AG08396 (cell line): ENCODE data around the gene KRT2.

Experiments used
- DNase-seq: peaks from one replicate; pipeline ENCODE4 v3.0.0; 2012; ENCODE audit warnings: low spot score, mixed read lengths

The KRT2 gene

DNA sequence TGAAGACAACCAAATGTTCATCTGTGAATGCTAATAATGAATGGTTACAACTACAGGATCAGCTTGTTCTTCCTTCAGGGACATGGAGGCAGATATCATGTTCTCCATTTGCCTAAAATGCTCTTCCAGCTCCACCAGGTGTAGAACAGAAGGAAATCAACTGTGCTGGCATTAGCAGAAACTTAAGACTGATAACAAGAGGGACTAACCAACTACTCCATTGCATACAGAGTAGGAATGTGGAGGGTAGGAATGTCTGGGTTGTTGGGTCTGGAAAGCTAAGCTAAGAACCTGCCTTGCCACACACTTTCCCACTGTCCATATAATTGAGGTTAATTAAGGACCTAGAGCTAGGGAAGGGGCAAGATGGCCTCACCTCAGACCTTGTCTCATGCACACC is 11.4 kb upstream of the KRT2 start:
- no peak for DNase-seq

DNA sequence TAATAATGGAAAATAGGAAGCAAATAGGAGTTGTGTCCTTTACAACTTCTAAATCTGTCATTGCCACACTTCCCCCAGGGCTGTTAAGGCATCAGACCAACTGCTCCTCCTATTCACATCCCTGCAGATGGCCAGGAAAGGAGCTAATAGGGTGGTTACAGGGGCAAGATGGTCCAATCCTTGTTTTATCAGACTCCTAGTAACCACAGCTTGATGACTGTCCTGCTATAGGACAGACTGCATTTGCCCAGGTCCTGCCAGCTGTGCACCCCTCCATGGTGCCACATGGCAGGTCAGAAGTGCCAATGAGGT is 10.9 kb upstream of the KRT2 start:
- DNase-seq: no peak

DNA sequence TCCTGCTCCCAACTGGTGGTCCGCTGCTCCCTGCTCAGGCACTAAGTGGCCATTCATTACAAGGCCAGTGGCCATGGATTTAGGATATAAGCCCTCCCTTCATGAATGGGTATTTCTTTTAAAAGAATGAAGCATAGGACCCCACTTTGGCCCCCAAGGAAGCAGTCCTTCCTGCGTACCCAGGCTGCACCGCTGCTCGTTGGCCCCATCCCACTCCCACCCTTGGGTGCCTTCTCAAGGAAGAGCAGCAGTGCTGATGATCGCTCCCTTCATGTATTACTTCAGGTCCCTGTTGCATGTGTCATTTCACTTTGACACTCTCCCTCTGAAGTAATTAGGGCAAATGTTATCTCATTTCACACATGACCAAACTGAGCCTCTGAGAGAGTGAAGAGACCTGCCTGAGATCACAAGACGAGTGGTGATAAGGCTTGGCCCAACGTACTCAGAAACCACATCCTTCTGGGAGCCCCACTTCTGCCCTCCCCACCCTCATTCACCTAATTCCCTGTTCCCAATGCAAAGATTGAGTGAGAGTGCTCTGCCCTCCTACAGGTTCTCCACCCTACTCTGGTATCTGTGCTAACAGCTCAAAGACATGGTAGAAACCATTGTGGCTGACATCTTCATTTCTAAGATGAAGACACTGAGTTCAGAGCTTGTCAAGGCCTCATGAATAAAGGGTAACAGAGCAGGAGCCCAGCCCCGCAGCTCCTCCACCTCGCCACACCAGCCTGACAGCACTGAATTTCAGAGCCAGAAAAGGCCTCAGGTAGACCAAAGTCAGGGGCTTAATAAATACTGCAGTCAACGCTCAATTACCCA is 10.3 kb upstream of the KRT2 start:
- DNase-seq: no peak

GRCh38 chr12:52661668-52662067 is 9.7 kb upstream of the KRT2 start:
- DNase-seq: no peak

DNA sequence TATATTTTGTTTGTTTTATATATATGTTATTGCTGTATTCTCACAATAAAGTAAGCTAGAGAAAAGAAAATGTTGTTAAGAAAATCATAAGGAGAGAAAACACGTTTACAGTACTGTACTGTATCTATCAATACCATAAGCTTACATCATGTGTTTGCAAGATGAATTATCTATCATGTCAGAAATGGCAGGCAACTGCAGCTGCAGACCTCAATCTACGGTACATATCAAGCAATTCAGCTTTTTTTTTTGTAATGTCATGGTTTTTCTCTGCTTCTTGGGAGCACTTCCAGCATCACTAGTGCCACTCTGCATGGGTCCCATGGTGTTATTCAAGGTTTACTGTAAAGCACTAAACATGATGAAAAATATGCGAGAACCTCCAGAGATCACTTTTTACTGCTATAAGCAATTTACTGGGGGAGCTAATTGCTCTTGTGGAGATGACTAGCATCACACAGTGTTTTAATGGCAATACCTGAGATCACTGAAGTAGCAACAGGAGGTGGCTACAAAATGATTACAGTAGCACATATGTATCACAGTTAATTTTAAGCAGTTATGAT is 9.0 kb upstream of the KRT2 start:
- no peak for DNase-seq

- no peak for DNase-seq
These were observed 7.9 kb upstream of the KRT2 start for GRCh38 chr12:52659951-52660350.

DNA sequence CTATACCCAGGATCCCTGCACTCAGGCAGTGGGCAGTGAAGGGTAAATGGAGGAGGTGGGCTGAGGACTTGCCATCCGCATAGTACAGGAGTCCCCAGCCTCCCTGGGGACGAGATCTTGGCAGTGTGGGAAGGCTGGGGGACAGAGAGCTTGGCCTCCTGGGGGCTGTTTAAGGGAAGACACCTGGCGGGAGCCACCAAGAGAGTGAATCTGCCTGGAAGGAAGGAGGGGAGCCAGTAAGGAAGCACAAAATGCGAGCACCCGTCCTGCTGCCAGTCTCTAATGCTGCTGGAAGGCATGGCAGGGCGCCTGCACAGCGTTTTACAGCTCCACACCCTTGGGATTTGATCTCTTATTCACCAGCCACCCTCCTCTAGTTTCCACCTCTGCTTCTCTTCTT is 7.4 kb upstream of the KRT2 start:
- no peak for DNase-seq

DNA sequence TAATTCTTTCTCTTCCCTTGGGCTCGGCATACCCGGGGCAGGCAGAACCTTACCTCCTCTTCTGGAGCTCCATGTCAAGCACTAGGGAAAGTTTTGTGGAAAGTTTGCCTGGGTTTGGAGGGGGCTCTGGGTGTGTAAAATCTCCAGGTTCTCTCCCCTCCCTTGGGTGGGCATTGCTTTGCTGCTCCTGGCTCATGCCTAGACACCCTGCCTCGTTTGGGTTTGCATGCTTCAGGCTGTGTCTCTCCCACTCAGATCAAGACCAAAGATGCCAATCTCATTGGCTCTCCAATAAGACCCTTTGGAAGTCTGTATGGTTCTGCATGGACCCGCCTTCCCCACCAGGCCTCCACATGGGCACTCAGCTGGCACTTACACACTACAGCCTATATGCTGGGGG is 6.2 kb upstream of the KRT2 start:
- DNase-seq: no peak

GRCh38 chr12:52657250-52657902 is 5.4 kb upstream of the KRT2 start:
- no peak for DNase-seq

DNA sequence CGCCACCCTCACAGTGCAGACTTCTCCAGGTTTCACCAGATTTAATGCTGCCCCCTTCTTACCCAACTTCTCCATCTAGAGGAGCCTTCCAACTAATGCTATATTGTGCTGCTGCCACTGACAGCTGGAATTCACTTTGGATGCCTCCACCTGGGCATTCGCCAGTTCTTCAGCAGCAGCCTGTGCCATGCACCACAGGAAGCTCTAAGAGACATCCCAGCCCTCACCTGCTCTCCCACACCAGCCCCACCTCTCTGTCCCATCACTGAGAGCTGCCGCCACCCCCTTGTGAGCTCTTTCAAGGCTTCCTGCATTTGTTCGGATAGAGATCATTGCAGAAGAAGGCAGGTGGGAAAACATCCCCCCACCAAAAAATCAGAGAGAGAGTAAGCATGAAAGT is 4.6 kb upstream of the KRT2 start:
- DNase-seq: no peak

- no peak for DNase-seq
These were observed 3.7 kb upstream of the KRT2 start for GRCh38 chr12:52655720-52656124.

DNA sequence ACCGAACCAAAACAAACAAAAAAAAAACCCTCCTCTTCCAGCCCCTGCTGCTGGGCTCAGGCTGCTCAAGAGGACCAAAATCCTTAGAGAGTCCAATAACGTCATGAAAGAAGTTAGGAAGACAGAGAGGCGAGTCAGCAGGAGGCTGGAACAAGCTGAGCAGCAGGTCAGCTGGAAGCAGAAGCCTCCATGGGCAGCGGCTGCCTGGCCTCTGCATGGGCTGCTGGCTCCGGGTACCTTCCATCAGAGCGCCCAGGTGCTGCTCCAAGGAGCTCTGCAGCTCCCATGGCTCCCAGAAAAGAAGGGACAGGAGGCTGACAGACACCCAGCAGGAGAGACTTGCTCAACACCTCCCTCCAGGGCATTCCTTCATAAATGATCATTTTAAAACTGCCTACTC is 3.2 kb upstream of the KRT2 start:
- DNase-seq: no peak

DNA sequence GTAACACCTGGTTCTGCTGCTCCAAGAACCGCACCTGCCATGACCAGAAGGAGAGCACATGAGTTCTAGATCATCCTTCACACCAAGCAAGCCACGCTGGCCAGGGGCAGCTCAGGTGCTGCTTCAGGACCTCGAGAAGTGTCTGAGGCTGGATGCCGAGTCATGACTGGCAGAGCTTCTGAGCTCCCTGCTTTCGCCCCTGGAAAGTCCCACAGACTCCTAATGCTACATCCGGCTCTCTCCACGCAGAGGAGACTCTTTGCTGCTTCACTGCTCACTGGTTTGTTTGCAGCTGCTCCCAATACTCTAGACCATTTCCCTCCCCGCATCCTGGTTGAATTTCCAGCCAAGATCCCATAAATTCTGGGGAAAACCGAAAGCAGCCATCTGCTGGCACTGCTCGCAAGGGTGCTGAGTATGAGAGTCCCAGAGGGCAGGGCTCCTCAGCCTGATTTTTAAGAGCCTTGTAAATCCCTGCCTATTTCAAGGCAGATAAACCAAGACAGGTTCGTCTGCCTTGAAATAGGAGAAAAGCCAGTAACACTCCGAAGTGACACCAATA is 1.4 kb downstream of the KRT2 start:
- DNase-seq: no peak

GRCh38 chr12:52649066-52649465 is 2.9 kb downstream of the KRT2 start:
- no peak for DNase-seq

GRCh38 chr12:52648012-52648550 is 3.9 kb downstream of the KRT2 start:
- DNase-seq: no peak

DNA sequence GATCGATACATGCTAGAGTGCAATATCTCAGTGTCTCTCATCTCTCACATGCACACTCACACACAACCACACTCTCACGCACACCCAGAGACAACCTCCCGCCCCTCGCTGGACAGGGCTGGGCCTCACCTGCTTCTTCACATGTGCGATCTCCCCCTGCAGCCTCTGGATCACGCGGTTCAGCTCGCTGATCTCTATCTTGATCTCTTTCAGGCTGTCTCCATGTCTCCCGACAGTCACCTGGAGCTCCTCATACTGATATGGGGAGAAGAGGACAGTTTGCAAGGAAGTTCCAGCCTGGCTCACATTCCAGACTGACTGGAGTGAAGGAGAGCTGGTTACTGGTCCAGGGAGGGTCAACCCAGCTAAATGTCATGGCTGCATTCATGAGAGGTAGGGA is 4.4 kb downstream of the KRT2 start:
- no peak for DNase-seq

DNA sequence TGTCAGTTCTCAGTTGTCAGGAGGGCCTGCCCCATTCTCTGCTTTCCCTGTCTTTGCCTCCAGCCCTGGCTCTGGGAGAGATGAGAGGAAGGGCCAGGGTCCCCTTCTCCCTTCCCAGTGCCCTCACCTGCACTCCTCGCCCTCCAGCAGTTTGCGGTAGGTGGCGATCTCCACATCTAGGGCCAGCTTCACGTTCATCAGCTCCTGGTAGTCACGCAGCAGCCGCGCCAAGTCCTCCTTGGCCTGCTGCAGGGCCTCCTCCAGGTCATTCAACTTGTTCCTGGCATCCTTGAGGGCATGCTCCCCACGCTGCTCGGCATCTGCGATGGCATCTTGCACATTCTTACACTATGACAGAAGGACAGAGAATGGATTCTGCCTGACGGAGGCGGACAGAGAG is 5.4 kb downstream of the KRT2 start:
- no peak for DNase-seq

DNA sequence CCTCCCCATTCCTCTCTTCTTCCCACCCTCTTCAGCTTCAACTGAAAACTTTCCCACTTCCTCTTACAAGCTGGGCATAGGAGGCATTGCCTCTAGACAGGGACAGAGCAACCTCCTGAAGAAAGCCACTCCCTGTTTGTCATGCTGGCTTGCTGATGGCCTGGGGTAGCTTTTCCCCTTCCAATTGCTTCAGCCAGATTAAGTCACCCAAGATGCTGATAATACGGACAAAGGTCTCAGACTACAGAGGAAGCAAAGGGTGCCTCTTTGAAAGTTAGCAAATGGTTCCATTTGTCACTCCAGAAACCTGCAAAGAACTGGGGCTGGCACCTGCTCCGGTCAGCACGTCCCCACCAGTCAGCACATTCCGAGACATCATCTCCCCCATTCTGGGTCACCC is 6.0 kb downstream of the KRT2 start:
- no peak for DNase-seq

GRCh38 chr12:52645120-52645761 is 6.8 kb downstream of the KRT2 start:
- no peak for DNase-seq

DNA sequence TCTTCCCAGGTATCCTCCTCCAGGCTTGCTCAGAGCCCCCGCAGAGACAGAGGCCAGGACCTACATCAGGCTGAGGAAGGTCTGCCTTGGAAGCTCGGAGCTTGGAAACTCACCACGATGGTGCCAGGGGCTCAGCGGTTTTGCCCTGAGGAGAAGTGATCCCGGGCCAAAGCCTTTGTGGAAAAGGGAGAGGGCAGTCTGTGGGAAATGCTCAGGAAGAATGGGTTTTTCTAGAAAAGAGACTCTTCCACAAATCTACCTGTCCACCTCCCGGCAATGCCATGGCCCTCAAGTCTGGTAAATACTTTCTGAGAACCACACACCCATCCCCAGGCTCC is 8.0 kb downstream of the KRT2 start:
- DNase-seq: no peak

DNA sequence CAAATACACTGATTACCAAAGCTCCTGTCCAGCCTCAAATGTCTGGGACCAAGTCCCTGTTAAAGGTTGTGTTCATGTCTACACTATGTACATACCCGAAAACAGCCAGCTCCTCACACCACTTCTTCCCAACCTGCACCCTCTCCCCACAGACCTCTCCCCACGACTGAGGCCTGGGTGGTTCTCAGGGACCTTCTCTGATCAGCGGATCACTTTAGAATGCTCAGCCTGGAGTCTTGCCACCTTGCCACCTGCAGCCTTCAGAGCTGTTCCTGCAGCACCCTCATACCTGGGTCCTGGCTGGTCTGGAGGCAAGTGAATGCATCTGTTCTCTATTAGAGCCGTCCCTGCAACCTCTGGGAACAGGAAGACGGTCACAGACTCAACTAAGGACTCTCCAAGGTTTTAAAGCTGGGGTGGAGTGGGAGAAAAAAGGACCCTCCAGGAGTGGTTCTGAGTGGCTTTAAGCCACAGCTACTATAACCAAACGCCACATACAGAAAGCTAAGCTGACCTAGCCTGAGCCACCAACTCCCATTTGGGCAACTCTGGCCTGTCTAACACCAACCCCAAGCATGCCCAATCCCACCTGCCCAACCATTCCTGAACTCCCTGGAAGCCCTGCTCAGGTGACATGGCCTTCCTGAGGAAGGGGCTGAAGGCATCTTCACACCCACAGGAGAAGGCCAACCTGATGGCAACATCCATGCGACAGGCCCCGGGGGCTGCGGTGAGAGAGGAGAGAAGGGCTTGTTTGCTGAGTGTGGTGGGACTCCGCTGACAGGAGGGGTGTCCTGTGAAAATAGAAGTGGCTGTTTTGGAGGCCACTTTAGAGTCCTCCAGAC is 8.6 kb downstream of the KRT2 start:
- DNase-seq: no peak

DNA sequence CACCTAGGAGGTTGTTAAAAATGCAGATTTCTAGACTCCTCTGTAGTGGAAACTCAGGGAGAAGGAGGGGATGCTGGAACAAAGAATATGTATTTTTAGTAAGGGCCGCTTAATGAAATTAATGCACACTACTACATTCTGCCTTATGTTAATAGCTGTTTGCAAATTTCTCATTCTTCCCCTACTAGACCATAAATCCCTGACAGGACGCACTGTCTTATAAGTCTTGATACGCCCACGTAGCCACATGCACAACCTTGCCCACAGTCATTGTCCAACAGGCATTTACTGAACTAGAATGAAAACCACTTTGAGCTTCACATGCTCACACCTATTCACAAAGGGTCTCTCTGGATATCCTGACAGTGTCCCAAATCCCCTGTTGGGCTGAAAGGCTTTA is 10.5 kb downstream of the KRT2 start:
- DNase-seq: no peak
